Cerebellar nuclear complex (tissue), 1 donor: ENCODE results near the gene CDK10.

Experiments
- DNase-seq, 2 experiments: peaks; one replicate each; lab custom pipeline; 2025; lab: John Stamatoyannopoulos, UW

The CDK10 gene

DNA sequence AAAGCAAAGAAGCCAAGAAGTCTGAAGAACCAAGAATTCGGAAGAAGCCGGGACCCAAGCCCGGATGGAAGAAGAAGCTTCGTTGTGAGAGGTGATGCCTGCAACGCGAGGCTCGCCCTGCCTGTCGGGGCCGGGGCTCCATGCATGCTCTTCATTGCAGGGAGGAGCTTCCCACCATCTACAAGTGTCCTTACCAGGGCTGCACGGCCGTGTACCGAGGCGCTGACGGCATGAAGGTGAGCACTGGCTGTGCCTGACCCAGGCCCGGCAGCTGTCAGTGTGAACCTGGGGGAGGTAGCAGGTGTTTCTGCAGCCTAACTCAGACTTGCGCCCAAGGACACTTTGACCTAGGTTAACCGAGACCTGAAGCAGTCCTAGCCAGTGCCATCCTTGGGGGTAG lies 46.8 kb downstream of the CDK10 start:
- DNase-seq = no peak

DNA sequence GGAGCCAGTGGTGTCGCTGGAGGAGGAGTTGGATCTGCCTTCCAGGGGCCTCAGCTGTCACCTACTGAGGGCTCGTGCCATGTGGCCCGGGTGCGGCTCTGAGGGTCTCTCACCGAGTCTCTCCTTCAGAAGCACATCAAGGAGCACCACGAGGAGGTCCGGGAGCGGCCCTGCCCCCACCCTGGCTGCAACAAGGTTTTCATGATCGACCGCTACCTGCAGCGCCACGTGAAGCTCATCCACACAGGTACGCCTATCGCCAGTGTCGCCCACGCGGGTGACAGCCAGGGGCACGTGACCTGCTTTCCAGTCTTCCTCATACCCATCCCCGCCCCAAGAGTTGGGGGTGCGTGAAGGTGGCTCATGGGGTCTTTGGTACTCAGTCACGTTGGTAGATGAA lies 47.3 kb downstream of the CDK10 start:
- no peak for DNase-seq

DNA sequence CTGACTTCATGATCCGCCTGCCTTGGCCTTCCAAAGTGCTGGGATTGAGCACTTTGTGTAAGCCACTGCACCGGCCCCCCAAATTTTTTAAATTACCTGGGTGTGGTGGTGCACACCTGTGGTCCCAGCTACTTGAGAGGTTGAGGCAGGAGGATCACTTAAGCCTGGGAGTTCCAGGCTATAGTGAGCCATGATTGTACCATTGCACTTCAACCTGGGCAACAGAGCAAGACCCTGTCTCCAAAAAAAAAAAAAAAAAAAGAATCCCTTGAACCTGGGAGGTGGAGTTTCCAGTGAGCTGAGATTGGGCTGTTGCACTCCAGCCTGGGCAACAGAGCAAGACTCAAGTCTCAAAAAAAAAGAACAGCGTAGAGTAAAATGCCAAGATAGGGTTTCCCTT lies 50.1 kb downstream of the CDK10 start:
- DNase-seq = no peak

DNA sequence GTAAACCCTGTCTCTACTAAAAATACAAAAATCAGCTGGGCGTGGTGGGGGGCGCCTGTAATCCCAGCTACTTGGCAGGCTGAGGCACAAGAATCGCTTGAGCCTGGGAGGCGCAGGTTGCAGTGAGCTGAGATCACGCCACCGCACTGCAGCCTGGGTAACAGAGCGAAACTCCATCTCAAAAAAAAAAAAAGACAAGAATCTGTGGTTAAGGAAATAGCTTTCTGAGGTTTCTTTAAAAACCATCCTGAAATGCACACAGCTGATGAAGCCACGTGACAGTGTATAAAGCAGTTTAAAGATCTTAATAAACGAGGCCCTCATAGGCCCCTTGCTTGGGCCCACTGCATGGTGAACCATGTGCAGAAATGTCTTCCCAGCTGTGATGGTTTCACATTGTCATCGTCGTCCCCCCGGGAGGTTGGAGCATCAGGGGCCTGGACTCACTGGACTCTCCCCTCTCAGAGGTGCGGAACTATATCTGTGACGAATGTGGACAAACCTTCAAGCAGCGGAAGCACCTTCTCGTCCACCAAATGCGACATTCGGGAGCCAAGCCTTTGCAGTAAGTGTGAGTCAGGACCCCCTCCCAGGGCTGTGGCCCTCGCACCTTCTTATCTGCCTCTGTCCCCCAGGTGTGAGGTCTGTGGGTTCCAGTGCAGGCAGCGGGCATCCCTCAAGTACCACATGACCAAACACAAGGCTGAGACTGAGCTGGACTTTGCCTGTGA lies 51.0 kb downstream of the CDK10 start:
- no peak for DNase-seq

DNA sequence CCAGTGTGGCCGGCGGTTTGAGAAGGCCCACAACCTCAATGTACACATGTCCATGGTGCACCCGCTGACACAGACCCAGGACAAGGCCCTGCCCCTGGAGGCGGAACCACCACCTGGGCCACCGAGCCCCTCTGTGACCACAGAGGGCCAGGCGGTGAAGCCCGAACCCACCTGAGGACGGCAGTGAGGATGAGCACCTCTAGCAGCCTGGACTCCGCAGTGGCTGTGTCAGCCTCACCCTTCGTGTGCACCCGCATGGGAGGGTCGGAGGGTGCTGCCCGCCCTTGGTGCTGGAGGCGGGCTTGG lies 51.5 kb downstream of the CDK10 start:
- no peak for DNase-seq

DNA sequence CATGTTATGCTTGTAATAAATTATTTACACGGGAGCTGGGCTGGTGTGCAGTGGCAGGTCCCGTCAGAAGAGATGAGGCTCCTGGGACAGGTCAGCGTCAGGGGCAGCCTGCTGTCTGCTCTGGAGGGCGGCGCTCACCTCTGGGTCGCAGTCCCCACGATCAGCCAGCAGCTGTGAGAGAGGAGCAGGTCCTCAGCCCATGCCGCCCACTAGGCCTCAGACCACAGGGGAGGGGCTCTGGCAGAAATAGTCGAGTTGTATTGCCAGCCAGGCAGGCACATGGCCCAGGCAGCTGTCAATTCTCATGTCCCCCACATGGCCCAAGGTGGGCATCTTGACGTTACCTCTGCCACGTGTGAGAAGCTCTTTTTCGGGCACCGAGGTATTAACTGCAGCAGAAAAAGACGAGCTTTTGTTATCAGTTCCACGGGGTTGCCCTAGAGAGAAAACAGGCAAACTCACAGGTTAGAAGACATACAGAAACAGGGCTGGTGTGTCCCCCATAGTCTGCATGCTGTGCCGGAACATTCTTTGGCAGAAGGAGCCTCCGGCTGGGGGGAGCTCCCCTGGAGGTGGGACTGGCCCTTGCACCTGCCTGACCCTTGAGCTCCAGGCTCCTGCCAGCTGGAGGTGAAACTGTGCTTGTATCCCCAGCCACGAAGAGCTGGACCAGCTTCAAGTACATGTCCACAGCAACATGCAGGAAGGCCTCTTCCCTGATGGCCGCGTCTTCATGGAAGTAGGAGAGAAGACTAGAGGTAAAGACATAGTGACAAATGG lies 52.2 kb downstream of the CDK10 start:
- DNase-seq = no peak

DNA sequence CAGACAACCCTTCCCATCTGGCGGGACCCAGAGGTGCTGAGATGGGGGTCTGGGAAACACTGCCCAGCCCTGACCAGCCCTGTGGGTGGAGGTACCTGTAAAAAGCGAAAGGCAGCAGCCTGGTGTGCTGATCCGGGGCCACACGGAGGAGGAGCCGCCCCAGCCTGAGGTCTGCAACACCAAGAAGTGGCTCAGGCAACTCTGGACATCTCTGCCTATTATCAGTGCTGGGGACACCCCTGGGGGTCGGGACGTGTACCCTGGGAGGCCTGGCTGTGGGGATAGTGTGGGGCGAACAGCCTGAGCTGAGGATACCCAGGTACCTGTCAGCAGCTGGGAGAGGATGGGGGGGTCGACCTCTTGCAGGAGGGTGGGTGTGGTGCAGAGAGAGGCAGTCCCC lies 52.9 kb downstream of the CDK10 start:
- no peak for DNase-seq

DNA sequence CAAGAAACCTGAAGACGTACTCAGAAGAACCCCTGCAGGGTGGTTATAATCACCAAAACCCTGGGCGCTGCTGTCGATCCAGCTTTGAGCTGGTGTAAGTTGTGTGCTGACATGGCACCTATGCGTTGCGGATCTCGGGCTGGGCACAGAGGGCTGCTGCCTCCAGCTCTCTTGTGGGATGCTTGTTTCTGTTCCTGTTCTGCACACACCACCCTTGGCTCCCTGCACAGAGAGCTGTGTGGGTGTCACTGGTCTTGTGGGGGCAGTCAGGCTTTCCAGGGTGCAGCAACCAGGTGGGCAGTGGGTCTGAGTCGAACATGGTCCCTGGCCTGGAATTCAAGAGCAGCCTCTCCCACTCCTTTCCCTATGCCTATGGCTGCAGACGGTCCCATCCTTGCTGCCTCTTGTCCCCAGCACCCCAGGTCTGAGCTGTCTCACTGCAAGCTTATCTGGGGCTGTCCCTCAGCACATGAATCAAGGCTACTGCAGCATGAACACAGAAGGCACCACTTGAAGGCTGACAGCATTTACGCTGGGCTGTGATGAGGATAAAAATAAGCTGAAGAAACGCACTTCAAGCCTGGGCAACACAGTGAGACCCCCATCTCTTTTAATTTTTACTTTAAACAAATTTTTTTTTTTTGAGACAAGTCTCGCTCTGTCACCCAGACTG lies 55.0 kb downstream of the CDK10 start:
- DNase-seq = no peak

DNA sequence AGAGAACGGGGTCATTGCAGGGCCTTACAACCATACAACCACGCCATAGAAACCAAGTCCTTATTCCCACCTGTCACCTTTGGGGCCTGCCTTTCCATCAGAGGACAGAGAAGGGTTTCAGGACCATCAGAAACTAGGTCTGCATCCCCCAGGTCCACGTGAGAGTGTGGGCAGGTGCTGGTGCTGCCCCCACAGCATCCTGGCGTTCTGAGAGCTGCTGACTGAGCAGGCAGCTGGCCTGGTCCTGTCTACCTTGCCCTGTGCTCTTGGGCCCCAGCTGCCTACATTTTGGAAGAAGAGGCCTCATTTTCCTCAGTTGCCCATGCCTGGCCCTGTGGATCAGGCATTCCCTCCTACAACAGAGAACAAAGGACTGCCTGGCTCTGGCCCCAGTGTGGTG lies 56.5 kb downstream of the CDK10 start:
- no peak for DNase-seq

DNA sequence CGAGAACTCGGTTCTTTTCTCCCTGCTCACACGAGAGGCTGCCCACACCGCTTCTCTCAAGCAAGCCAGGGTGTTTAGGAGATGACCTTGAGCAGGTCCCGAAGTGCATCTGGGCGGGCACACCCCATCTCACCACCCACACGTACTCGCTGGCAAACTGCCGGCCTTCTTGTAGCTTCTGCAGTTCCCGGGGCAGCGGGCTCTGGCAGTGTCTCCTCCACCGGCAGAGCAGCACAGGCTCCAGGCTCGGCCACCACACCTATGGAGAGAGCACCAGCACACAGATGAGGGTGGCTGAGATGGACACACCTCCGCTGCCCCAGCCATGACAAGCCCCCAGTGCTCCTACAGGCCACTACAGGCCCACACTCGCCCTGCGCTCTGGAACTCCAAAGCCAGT lies 58.3 kb downstream of the CDK10 start:
- no peak for DNase-seq
